Activated CD8-positive, alpha-beta memory T cell treated with anti-CD3 and anti-CD28 coated beads, Interleukin-2, amount 10 ng/mL, durations not matched to agents 7 days and 5 days (primary cell): ENCODE measurements around the gene PFKFB2. TPM values are rescaled to one million over a fixed set of nuclear protein-coding genes. Genes with fewer than 3 reads are reported as not detected.
A peak's percentile ranks its signal among the peaks of the same experiment; 100 is the strongest.

ENCODE experiments used
- ATAC-seq: fragments of 150-1000 bp; cut with Tn5 transposase; one replicate; pipeline ENCODE4 v1.10.0; 2021; ENCODE audit warnings: moderate library complexity
- CTCF ChIA-PET: fragments of 350-600 bp; sonication (Branson Sonifier 250); formaldehyde crosslinking; loops from one replicate; lab custom pipeline; 2021; ENCODE audit warnings: antibody characterized with exemption; lab: Charles Lee
- DNase-seq: peaks from one replicate; pipeline ENCODE4 v3.0.0-alpha.2; 2020
- H3K27ac Mint-ChIP-seq: one replicate; pipeline ENCODE4 v1.8.0; 2021; ENCODE audit warnings: mild to moderate bottlenecking, mixed read lengths
- H3K27me3 Mint-ChIP-seq: one replicate; pipeline ENCODE4 v1.8.0; 2021; ENCODE audit warnings: mixed read lengths
- H3K36me3 Mint-ChIP-seq: one replicate; pipeline ENCODE4 v1.8.0; 2021; ENCODE audit warnings: mild to moderate bottlenecking, mixed read lengths
- H3K4me1 Mint-ChIP-seq: one replicate; pipeline ENCODE4 v1.8.0; 2021; ENCODE audit warnings: mixed read lengths
- H3K4me3 Mint-ChIP-seq: one replicate; pipeline ENCODE4 v1.8.0; 2021; ENCODE audit warnings: mild to moderate bottlenecking, moderate library complexity, mixed read lengths
- H3K9me3 Mint-ChIP-seq: one replicate; pipeline ENCODE4 v1.8.0; 2022; ENCODE audit warnings: low read depth, mixed read lengths
- total RNA-seq, 2 experiments: library from RNA; stranded (reverse); gene quantifications; one replicate each; pipeline ENCODE4 v1.2.3, GENCODE V29; 2021

PFKFB2 gene
- total RNA-seq, 2 experiments from 2014 or later, result 2.3 TPM

- CTCF ChIA-PET, result interaction anchor here (0.6 to 3.4 kb wide), 12 partner anchors 10 to 337 kb away, joined by 3 to 27 read pairs (median 4); partner anchors contain the start of gene PFKFB2
- DNase-seq (no peak), ATAC-seq (no peak)
- Mint-ChIP-seq H3K4me1 (peaks cover 2% of the 10 kb centered on the region), H3K4me3 (no peak overlapping the region), H3K27ac (no peak overlapping the region), H3K9me3 (no peaks in the 10 kb centered on the region), H3K27me3 (peaks cover 32% of the 10 kb centered on the region), H3K36me3 (peaks cover 1% of the 10 kb centered on the region)
These were observed 25.6 kb downstream of the PFKFB2 start for GRCh38 chr1:207078578-207079132.

- peaks cover 10% of the 10 kb centered on the region for H3K4me1 Mint-ChIP-seq
- H3K9me3 Mint-ChIP-seq, result no peaks in the 10 kb centered on the region
- CTCF ChIA-PET, result interaction anchor here (1.0 to 3.4 kb wide), 11 partner anchors 9 to 420 kb away, joined by 3 to 27 read pairs (median 6); partner anchors contain the start of gene PFKFB2
- peaks cover 1% of the 10 kb centered on the region for H3K36me3 Mint-ChIP-seq
- peaks cover 35% of the 10 kb centered on the region for H3K27me3 Mint-ChIP-seq
- H3K4me3 Mint-ChIP-seq, result no peak overlapping the region
- DNase-seq, result no peak
- no peak overlapping the region for H3K27ac Mint-ChIP-seq
- no peak for ATAC-seq
These were observed 26.7 kb downstream of the PFKFB2 start for GRCh38 chr1:207079706-207080241.

- peaks cover 36% of the 10 kb centered on the region for H3K27me3 Mint-ChIP-seq
- DNase-seq, result no peak
- CTCF ChIA-PET, result interaction anchor here (0.9 to 5.8 kb wide), 9 partner anchors 9 to 418 kb away, joined by 3 to 47 read pairs (median 6); partner anchors contain the start of gene PFKFB2
- H3K4me3 Mint-ChIP-seq, result no peak overlapping the region
- H3K27ac Mint-ChIP-seq, result no peak overlapping the region
- H3K9me3 Mint-ChIP-seq, result no peaks in the 10 kb centered on the region
- H3K36me3 Mint-ChIP-seq, result no peaks in the 10 kb centered on the region
- peaks cover 16% of the 10 kb centered on the region for H3K4me1 Mint-ChIP-seq
- ATAC-seq, result no peak
These were observed 28.0 kb downstream of the PFKFB2 start for GRCh38 chr1:207081088-207081487.

- no peak for ATAC-seq
- CTCF ChIA-PET, result interaction anchor here (1.4 to 5.8 kb wide), 3 partner anchors 13 to 324 kb away, joined by 3 to 47 read pairs (median 3); partner anchors contain the start of gene CD55
- Mint-ChIP-seq H3K4me1 (peaks cover 16% of the 10 kb centered on the region), H3K9me3 (no peaks in the 10 kb centered on the region), H3K27me3 (peaks cover 33% of the 10 kb centered on the region), H3K36me3 (no peaks in the 10 kb centered on the region), H3K27ac (no peak overlapping the region), H3K4me3 (no peak overlapping the region)
- no peak for DNase-seq
These were observed 28.7 kb downstream of the PFKFB2 start for GRCh38 chr1:207081806-207082205.

- Mint-ChIP-seq H3K4me1 (peaks cover 16% of the 10 kb centered on the region), H3K4me3 (no peak overlapping the region), H3K36me3 (no peaks in the 10 kb centered on the region), H3K27ac (no peak overlapping the region), H3K9me3 (no peaks in the 10 kb centered on the region), H3K27me3 (peaks cover 35% of the 10 kb centered on the region)
- ATAC-seq, result no peak
- CTCF ChIA-PET, result interaction anchor here (0.7 to 5.8 kb wide), 20 partner anchors 9 to 418 kb away, joined by 3 to 47 read pairs (median 4); partner anchors contain the start of genes CR1 and PFKFB2
- no peak for DNase-seq
These were observed 31.2 kb downstream of the PFKFB2 start for GRCh38 chr1:207084232-207084631.

GRCh38 chr1:207084701-207085180 is 31.7 kb downstream of the PFKFB2 start:
- Mint-ChIP-seq H3K4me1 (peaks cover 21% of the 10 kb centered on the region), H3K36me3 (no peaks in the 10 kb centered on the region), H3K4me3 (no peak overlapping the region), H3K27me3 (peaks cover 35% of the 10 kb centered on the region), H3K27ac (no peak overlapping the region), H3K9me3 (no peaks in the 10 kb centered on the region)
- ATAC-seq (peak; percentile 83), DNase-seq (peak; percentile 78)
- CTCF ChIA-PET, result interaction anchor here (0.7 to 5.8 kb wide), 19 partner anchors 9 to 417 kb away, joined by 3 to 47 read pairs (median 4); partner anchors contain the start of genes CR1 and PFKFB2

GRCh38 chr1:207085887-207086286 is 32.8 kb downstream of the PFKFB2 start:
- Mint-ChIP-seq H3K4me3 (no peak overlapping the region), H3K4me1 (peaks cover 25% of the 10 kb centered on the region), H3K27ac (no peak overlapping the region), H3K27me3 (peaks cover 33% of the 10 kb centered on the region), H3K36me3 (no peaks in the 10 kb centered on the region), H3K9me3 (no peaks in the 10 kb centered on the region)
- ATAC-seq (no peak), DNase-seq (no peak)
- CTCF ChIA-PET, result interaction anchor here (4.1 to 5.8 kb wide), 2 partner anchors 320 to 414 kb away, joined by 23 to 47 read pairs; no protein-coding TSS in a partner anchor

- ATAC-seq (no peak), DNase-seq (no peak)
- CTCF ChIA-PET, result interaction anchor here (1.5 to 2.8 kb wide), 2 partner anchors 317 to 412 kb away, joined by 5 to 22 read pairs; no protein-coding TSS in a partner anchor
- H3K36me3 Mint-ChIP-seq, result no peaks in the 10 kb centered on the region
- H3K27me3 Mint-ChIP-seq, result peaks cover 15% of the 10 kb centered on the region
- H3K9me3 Mint-ChIP-seq, result no peaks in the 10 kb centered on the region
- no peak overlapping the region for H3K27ac Mint-ChIP-seq
- no peak overlapping the region for H3K4me3 Mint-ChIP-seq
- H3K4me1 Mint-ChIP-seq, result peaks cover 25% of the 10 kb centered on the region
These were observed 35.1 kb downstream of the PFKFB2 start for GRCh38 chr1:207088161-207088560.

GRCh38 chr1:207088701-207089626 is 35.9 kb downstream of the PFKFB2 start, which contains the start of gene C4BPB:
Gene C4BPB (plus strand): TSS chr1:207088860. CDS start chr1:207089532, 672 bp downstream.
- DNase-seq (no peak), ATAC-seq (peak; percentile 23)
- Mint-ChIP-seq H3K4me1 (peaks cover 24% of the 10 kb centered on the region), H3K27me3 (peaks cover 11% of the 10 kb centered on the region), H3K36me3 (no peaks in the 10 kb centered on the region), H3K4me3 (peak within 1 kb of the TSS; percentile 43), H3K9me3 (no peaks in the 10 kb centered on the region), H3K27ac (peak within 1 kb of the TSS; percentile 26)
- CTCF ChIA-PET, result interaction anchor here (0.8 to 2.8 kb wide), 10 partner anchors 8 to 411 kb away, joined by 3 to 22 read pairs (median 4); partner anchors contain the start of gene CD55

GRCh38 chr1:207089627-207090355 is 36.7 kb downstream of the PFKFB2 start:
- Mint-ChIP-seq H3K4me3 (peak overlapping the region; percentile 43), H3K4me1 (peaks cover 20% of the 10 kb centered on the region), H3K9me3 (no peaks in the 10 kb centered on the region), H3K27me3 (peaks cover 6% of the 10 kb centered on the region), H3K27ac (no peak overlapping the region), H3K36me3 (no peaks in the 10 kb centered on the region)
- DNase-seq, result no peak
- no peak for ATAC-seq
- CTCF ChIA-PET, result interaction anchor here (0.8 to 2.8 kb wide), 9 partner anchors 9 to 315 kb away, joined by 3 to 22 read pairs (median 4); partner anchors contain the start of gene CD55

- H3K4me1 Mint-ChIP-seq, result peaks cover 20% of the 10 kb centered on the region
- no peak for DNase-seq
- CTCF ChIA-PET, result interaction anchor here (0.6 to 1.2 kb wide), 3 partner anchors 234 to 408 kb away, joined by 4 to 5 read pairs (median 4); no protein-coding TSS in a partner anchor
- ATAC-seq, result no peak
- H3K27me3 Mint-ChIP-seq, result peaks cover 2% of the 10 kb centered on the region
- no peak overlapping the region for H3K27ac Mint-ChIP-seq
- peaks cover 8% of the 10 kb centered on the region for H3K36me3 Mint-ChIP-seq
- no peaks in the 10 kb centered on the region for H3K9me3 Mint-ChIP-seq
- no peak overlapping the region for H3K4me3 Mint-ChIP-seq
These were observed 38.3 kb downstream of the PFKFB2 start for GRCh38 chr1:207091200-207091908.
